CD8-positive, alpha-beta memory T cell (primary cell): Measurements from ENCODE around the gene ADAMTS4. TPM values are rescaled to one million over a fixed set of nuclear protein-coding genes. Genes with fewer than 3 reads are reported as not detected.
A peak's percentile ranks its signal among the peaks of the same experiment; 100 is the strongest.
"Not testable (repeated sequence)": the region's sequence is repeated elsewhere in the genome, so short reads cannot be mapped to it uniquely, and the experiment has no call there.

Experiments used
- CTCF ChIA-PET: fragments of 350-600 bp; sonication (Branson Sonifier 250); formaldehyde crosslinking; loops from one replicate; lab custom pipeline; 2021; ENCODE audit warnings: antibody characterized with exemption; lab: Charles Lee
- POLR2A ChIA-PET: fragments of 350-600 bp; sonication (Branson Sonifier 250); formaldehyde crosslinking; loops from one replicate; lab custom pipeline; 2021; ENCODE audit warnings: antibody characterized with exemption; lab: Charles Lee
- DNase-seq, 5 donors: peaks; one replicate each; pipeline versions ENCODE4 v3.0.0 to v3.0.0-alpha.2; 2020 to 2022; ENCODE audit warnings: mixed read lengths in 1 of 5
- H3K27ac ChIP-seq: one replicate; pipeline ENCODE4 v1.7.0; 2013; ENCODE audit warnings: low read depth, mild to moderate bottlenecking, low read length, moderate library complexity
- H3K27me3 ChIP-seq: 2 replicates; pipeline ENCODE4 v1.7.0; 2013; ENCODE audit warnings: low read length, mild to moderate bottlenecking; ENCODE audit not compliant: insufficient read depth, poor library complexity, severe bottlenecking
- H3K36me3 ChIP-seq: 2 replicates; pipeline ENCODE4 v1.7.0; 2013; ENCODE audit warnings: mild to moderate bottlenecking, low read length, moderate library complexity; ENCODE audit not compliant: insufficient read depth
- H3K4me1 ChIP-seq: 2 replicates; pipeline ENCODE4 v1.7.0; 2013; ENCODE audit warnings: mild to moderate bottlenecking, low read length, moderate library complexity; ENCODE audit not compliant: insufficient read depth
- H3K4me3 ChIP-seq: 2 replicates; pipeline ENCODE4 v1.7.0; 2013; ENCODE audit warnings: mild to moderate bottlenecking, low read length
- H3K9me3 ChIP-seq: 2 replicates; pipeline ENCODE4 v1.7.0; 2013; ENCODE audit warnings: mild to moderate bottlenecking, low read length
- H3K27ac Mint-ChIP-seq, 8 donors: one replicate each; pipeline ENCODE4 v1.8.0; 2020 to 2021; ENCODE audit warnings: mixed read lengths in 8 of 8, mild to moderate bottlenecking in 6 of 8, inconsistent platforms in 3 of 8, moderate library complexity in 3 of 8
- H3K27me3 Mint-ChIP-seq, 2 donors: one replicate each; pipeline ENCODE4 v1.8.0; 2020 to 2021; ENCODE audit warnings: mixed read lengths in 2 of 2, mild to moderate bottlenecking in 1 of 2, moderate library complexity in 1 of 2
- H3K36me3 Mint-ChIP-seq, 3 donors: one replicate each; pipeline ENCODE4 v1.8.0; 2020 to 2021; ENCODE audit warnings: mixed read lengths in 3 of 3, inconsistent platforms in 1 of 3, mild to moderate bottlenecking in 1 of 3
- H3K4me1 Mint-ChIP-seq, 3 donors: one replicate each; pipeline ENCODE4 v1.8.0; 2020 to 2021; ENCODE audit warnings: mixed read lengths in 3 of 3, inconsistent platforms in 1 of 3, mild to moderate bottlenecking in 1 of 3
- H3K4me3 Mint-ChIP-seq, 7 donors: one replicate each; pipeline ENCODE4 v1.8.0; 2020 to 2021; ENCODE audit warnings: mixed read lengths in 7 of 7, mild to moderate bottlenecking in 6 of 7, moderate library complexity in 4 of 7, inconsistent platforms in 2 of 7
- H3K9me3 Mint-ChIP-seq, 5 donors: one replicate each; pipeline ENCODE4 v1.8.0; 2020 to 2022; ENCODE audit warnings: mixed read lengths in 5 of 5, mild to moderate bottlenecking in 3 of 5, moderate library complexity in 2 of 5, inconsistent platforms in 1 of 5
- polyA plus RNA-seq: library from polyadenylated mRNA; unstranded; fragments of 300-500 nt; fragmentation: Illumina TruSeq; gene quantifications from one replicate; pipeline ENCODE4 v1.2.3, GENCODE V29; 2021
- total RNA-seq, 2 experiments: library from RNA; stranded (reverse); gene quantifications; one replicate each; pipeline ENCODE4 v1.2.3, GENCODE V29; 2021

ADAMTS4 gene
- total and polyA plus RNA-seq, 3 experiments from 2014 or later, result 0.17 to 0.58 (median 0.37) TPM

GRCh38 chr1:161225178-161225533 lies 26.3 kb upstream of the ADAMTS4 start:
- H3K27me3 Mint-ChIP-seq, result peaks cover 0 to 3% of the 10 kb centered on the region in 2 donors
- H3K4me3 ChIP-seq, result no peak overlapping the region

GRCh38 chr1:161224695-161225087 lies 25.8 kb upstream of the ADAMTS4 start:
- not testable (repeated sequence) for H3K4me3 Mint-ChIP-seq, H3K27ac ChIP-seq, DNase-seq, H3K9me3 Mint-ChIP-seq, H3K9me3 ChIP-seq, H3K27me3 ChIP-seq, H3K27me3 Mint-ChIP-seq, H3K4me3 ChIP-seq
- Mint-ChIP-seq H3K4me1 (peaks cover 31 to 35% (median 32%) of the 10 kb centered on the region in 3 donors), H3K36me3 (peaks cover 0 to 23% (median 3%) of the 10 kb centered on the region in 3 donors), H3K27ac (peak overlapping the region in 2 of 8 donors; percentile 33 to 82)
- ChIA-PET CTCF (interaction anchor here (1.5 to 10.3 kb wide), 9 partner anchors 18 to 164 kb away, joined by 7 to 197 read pairs (median 25); partner anchors contain the start of genes CFAP126, NDUFS2 and PPOX), POLR2A (interaction anchor here (1.2 to 2.2 kb wide), 2 partner anchors 22 to 92 kb away, joined by 5 to 51 read pairs; partner anchors contain the start of genes DEDD and NDUFS2)
- H3K4me1 ChIP-seq, result peaks cover 30% of the 10 kb centered on the region
- peaks cover 15% of the 10 kb centered on the region for H3K36me3 ChIP-seq

More at GRCh38 chr1:161225178-161225533, 26.3 kb upstream of the ADAMTS4 start:
- CTCF ChIA-PET, result interaction anchor here (0.7 to 10.3 kb wide), 33 partner anchors 8 to 222 kb away, joined by 3 to 197 read pairs (median 7); partner anchors contain the start of genes ADAMTS4, B4GALT3, CFAP126 and DEDD
- H3K27me3 ChIP-seq, result no peaks in the 10 kb centered on the region
- H3K4me3 Mint-ChIP-seq, result peak overlapping the region in 2 of 7 donors; percentile 83 to 93
- POLR2A ChIA-PET, result interaction anchor here (0.6 to 2.2 kb wide), 21 partner anchors 20 to 1127 kb away, joined by 3 to 51 read pairs (median 5); partner anchors contain the start of genes ARHGAP30, B4GALT3, DEDD and IGSF8
- no peaks in the 10 kb centered on the region for H3K9me3 ChIP-seq
- H3K36me3 ChIP-seq, result peaks cover 15% of the 10 kb centered on the region
- peak overlapping the region; percentile 60 to 99 (median 92) for H3K27ac Mint-ChIP-seq
- peaks cover 0 to 27% (median 3%) of the 10 kb centered on the region in 3 donors for H3K36me3 Mint-ChIP-seq
- H3K4me1 Mint-ChIP-seq, result peaks cover 31 to 32% (median 31%) of the 10 kb centered on the region in 3 donors
- H3K9me3 Mint-ChIP-seq, result no peaks in the 10 kb centered on the region
- peaks cover 26% of the 10 kb centered on the region for H3K4me1 ChIP-seq
- no peak overlapping the region for H3K27ac ChIP-seq
- no peak for DNase-seq

- Mint-ChIP-seq H3K27ac (peak overlapping the region in 2 of 8 donors; percentile 52 to 82), H3K36me3 (peaks cover 0 to 18% (median 3%) of the 10 kb centered on the region in 3 donors), H3K4me1 (peaks cover 33 to 42% (median 36%) of the 10 kb centered on the region in 3 donors), H3K9me3 (no peaks in the 10 kb centered on the region), H3K4me3 (no peak overlapping the region), H3K27me3 (peaks cover 0 to 3% of the 10 kb centered on the region in 2 donors)
- Histone ChIP-seq H3K4me3 (no peak overlapping the region), H3K4me1 (peaks cover 37% of the 10 kb centered on the region), H3K27me3 (no peaks in the 10 kb centered on the region), H3K36me3 (peaks cover 10% of the 10 kb centered on the region), H3K27ac (no peak overlapping the region), H3K9me3 (no peaks in the 10 kb centered on the region)
- CTCF ChIA-PET, result interaction anchor here (0.8 to 10.3 kb wide), 7 partner anchors 17 to 165 kb away, joined by 3 to 197 read pairs (median 7); partner anchors contain the start of gene NDUFS2
- no peak for DNase-seq
- POLR2A ChIA-PET, result no interaction called here
Observed at GRCh38 chr1:161223805-161224694, 25.2 kb upstream of the ADAMTS4 start.

- Histone ChIP-seq H3K27ac (no peak overlapping the region), H3K9me3 (no peaks in the 10 kb centered on the region), H3K4me1 (peaks cover 48% of the 10 kb centered on the region), H3K27me3 (no peaks in the 10 kb centered on the region), H3K36me3 (no peaks in the 10 kb centered on the region), H3K4me3 (no peak overlapping the region)
- H3K27me3 Mint-ChIP-seq, result peaks cover 0 to 3% of the 10 kb centered on the region in 2 donors
- POLR2A ChIA-PET, result interaction anchor here (0.6 to 0.9 kb wide), 2 partner anchors 20 to 119 kb away, joined by 3 read pairs; partner anchors contain the start of gene NDUFS2
- no peak for DNase-seq
- no peak overlapping the region for H3K4me3 Mint-ChIP-seq
- CTCF ChIA-PET, result interaction anchor here (1.0 to 10.3 kb wide), 5 partner anchors 15 to 161 kb away, joined by 3 to 197 read pairs (median 7); partner anchors contain the start of genes NDUFS2 and PPOX
- H3K36me3 Mint-ChIP-seq, result peaks cover 0 to 3% (median 0%) of the 10 kb centered on the region in 3 donors
- peaks cover 36 to 51% (median 40%) of the 10 kb centered on the region in 3 donors for H3K4me1 Mint-ChIP-seq
- H3K9me3 Mint-ChIP-seq, result no peaks in the 10 kb centered on the region
- H3K27ac Mint-ChIP-seq, result peak overlapping the region in 2 of 8 donors; percentile 5 to 9
Observed at GRCh38 chr1:161222175-161223019, 23.5 kb upstream of the ADAMTS4 start.

GRCh38 chr1:161220002-161220401 lies 21.1 kb upstream of the ADAMTS4 start:
- Histone ChIP-seq H3K36me3 (no peaks in the 10 kb centered on the region), H3K27ac (no peak overlapping the region), H3K4me3 (no peak overlapping the region), H3K4me1 (peaks cover 36% of the 10 kb centered on the region), H3K27me3 (no peaks in the 10 kb centered on the region), H3K9me3 (no peaks in the 10 kb centered on the region)
- ChIA-PET POLR2A (interaction anchor here (0.6 to 1.1 kb wide), 3 partner anchors 13 to 18 kb away, joined by 3 to 8 read pairs (median 3); partner anchors contain the start of gene NDUFS2), CTCF (interaction anchor here (1.0 to 3.1 kb wide), 5 partner anchors 9 to 162 kb away, joined by 4 to 14 read pairs (median 9); partner anchors contain the start of gene PPOX)
- H3K4me1 Mint-ChIP-seq, result peaks cover 23 to 41% (median 29%) of the 10 kb centered on the region in 3 donors
- H3K27ac Mint-ChIP-seq, result no peak overlapping the region
- H3K9me3 Mint-ChIP-seq, result no peaks in the 10 kb centered on the region
- peaks cover 0 to 3% of the 10 kb centered on the region in 2 donors for H3K27me3 Mint-ChIP-seq
- H3K4me3 Mint-ChIP-seq, result no peak overlapping the region
- DNase-seq, result no peak
- H3K36me3 Mint-ChIP-seq, result peaks cover 0 to 3% (median 0%) of the 10 kb centered on the region in 3 donors

- Mint-ChIP-seq H3K36me3 (peaks cover 0 to 9% (median 2%) of the 10 kb centered on the region in 3 donors), H3K27ac (peak overlapping the region in 4 of 8 donors; percentile 27 to 68 (median 54)), H3K4me3 (no peak overlapping the region), H3K9me3 (no peaks in the 10 kb centered on the region), H3K4me1 (peaks cover 24 to 42% (median 31%) of the 10 kb centered on the region in 3 donors), H3K27me3 (peaks cover 0 to 3% of the 10 kb centered on the region in 2 donors)
- no peak overlapping the region for H3K4me3 ChIP-seq
- no peaks in the 10 kb centered on the region for H3K9me3 ChIP-seq
- DNase-seq, result no peak
- POLR2A ChIA-PET, result interaction anchor here (0.6 to 1.1 kb wide), 2 partner anchors 13 to 17 kb away, joined by 3 read pairs; partner anchors contain the start of gene NDUFS2
- H3K27ac ChIP-seq, result no peak overlapping the region
- peaks cover 37% of the 10 kb centered on the region for H3K4me1 ChIP-seq
- H3K36me3 ChIP-seq, result peaks cover 1% of the 10 kb centered on the region
- CTCF ChIA-PET, result interaction anchor here (0.6 to 5.1 kb wide), 7 partner anchors 7 to 163 kb away, joined by 4 to 31 read pairs (median 9); partner anchors contain the start of genes PPOX and TOMM40L
- no peaks in the 10 kb centered on the region for H3K27me3 ChIP-seq
Observed at GRCh38 chr1:161219078-161219892, 20.4 kb upstream of the ADAMTS4 start.
